ENCODE data around the gene MAP2K7. TPM values are rescaled to one million over a fixed set of nuclear protein-coding genes. Genes with fewer than 3 reads are reported as not detected.
A peak's percentile ranks its signal among the peaks of the same experiment; 100 is the strongest.

The MAP2K7 gene
- total RNA-seq, 2 donors from 2014 or later: 15.2 to 16.9 TPM

DNA sequence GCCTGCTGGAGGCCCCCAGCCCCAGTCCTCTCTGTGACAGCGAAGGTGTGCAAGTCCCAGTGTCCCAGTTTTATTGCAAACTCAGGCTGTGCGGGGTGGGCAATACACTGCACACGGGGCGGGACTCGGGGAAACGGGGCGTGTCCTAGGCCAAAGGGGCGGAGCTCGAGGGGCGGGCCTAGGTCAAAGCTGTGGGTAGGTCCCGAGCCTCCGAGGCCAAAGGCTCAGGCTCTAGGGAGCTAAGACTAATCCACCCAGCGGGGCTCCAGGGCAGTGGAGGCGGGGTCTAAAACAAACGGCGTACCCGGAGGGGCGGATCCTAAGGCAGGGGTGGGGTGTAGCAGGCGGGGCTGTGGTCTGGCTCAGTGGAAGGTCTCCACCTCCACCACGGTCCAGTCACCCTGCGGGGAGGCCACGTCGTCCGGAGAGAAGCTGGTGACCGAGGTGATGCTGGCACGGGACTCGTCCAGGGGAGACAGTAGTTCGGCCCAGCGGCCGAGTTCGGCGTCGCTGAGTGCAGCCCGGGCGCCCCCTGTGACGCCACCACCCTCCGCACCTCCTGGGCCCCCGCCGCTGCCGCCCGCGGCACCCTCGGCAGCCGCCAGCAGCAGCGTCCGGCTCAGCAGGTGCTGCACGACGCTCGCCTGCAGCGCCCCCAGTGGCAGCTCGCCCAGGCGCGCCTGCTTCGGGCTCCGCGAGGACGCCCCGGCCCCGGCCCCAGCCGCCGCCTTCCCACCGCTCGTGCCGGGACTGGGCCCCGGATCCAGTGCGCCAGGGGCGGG, 34.8 kb upstream of the MAP2K7 start:
- Histone ChIP-seq H3K4me3 (peak overlapping the region; percentile 69), H3K27me3 (replicated peaks; ENCODE audit: insufficient read depth) (peaks cover 6% of the 10 kb centered on the region), H3K36me3 (no peaks in the 10 kb centered on the region), H3K27ac (no peak overlapping the region), H3K9me3 (no peaks in the 10 kb centered on the region), H3K4me1 (ENCODE audit: control insufficient read depth in 1 of 2, low read depth in 2 of 2) (peaks cover 21 to 34% of the 10 kb centered on the region in 2 donors)
- ATAC-seq (ENCODE audit: insufficient number of reproducible peaks, low FRiP score, low read depth): no peak
- TF ChIP-seq, protein P1, sequence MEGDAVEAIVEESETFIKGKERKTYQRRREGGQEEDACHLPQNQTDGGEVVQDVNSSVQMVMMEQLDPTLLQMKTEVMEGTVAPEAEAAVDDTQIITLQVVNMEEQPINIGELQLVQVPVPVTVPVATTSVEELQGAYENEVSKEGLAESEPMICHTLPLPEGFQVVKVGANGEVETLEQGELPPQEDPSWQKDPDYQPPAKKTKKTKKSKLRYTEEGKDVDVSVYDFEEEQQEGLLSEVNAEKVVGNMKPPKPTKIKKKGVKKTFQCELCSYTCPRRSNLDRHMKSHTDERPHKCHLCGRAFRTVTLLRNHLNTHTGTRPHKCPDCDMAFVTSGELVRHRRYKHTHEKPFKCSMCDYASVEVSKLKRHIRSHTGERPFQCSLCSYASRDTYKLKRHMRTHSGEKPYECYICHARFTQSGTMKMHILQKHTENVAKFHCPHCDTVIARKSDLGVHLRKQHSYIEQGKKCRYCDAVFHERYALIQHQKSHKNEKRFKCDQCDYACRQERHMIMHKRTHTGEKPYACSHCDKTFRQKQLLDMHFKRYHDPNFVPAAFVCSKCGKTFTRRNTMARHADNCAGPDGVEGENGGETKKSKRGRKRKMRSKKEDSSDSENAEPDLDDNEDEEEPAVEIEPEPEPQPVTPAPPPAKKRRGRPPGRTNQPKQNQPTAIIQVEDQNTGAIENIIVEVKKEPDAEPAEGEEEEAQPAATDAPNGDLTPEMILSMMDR (IDR thresholded peaks at IDR 0.05): peak; percentile 68
- DNase-seq (ENCODE audit: low spot score): no peak

GRCh38 chr19:7869453-7869909, 34.2 kb upstream of the MAP2K7 start:
- Histone ChIP-seq H3K9me3 (no peaks in the 10 kb centered on the region), H3K4me1 (ENCODE audit: control insufficient read depth in 1 of 2, low read depth in 2 of 2) (peaks cover 21 to 40% of the 10 kb centered on the region in 2 donors), H3K27me3 (replicated peaks; ENCODE audit: insufficient read depth) (peaks cover 6% of the 10 kb centered on the region), H3K27ac (no peak overlapping the region), H3K4me3 (peak overlapping the region; percentile 69), H3K36me3 (no peaks in the 10 kb centered on the region)
- TF ChIP-seq, protein P1 (IDR thresholded peaks at IDR 0.05): no peak
- no peak for ATAC-seq (ENCODE audit: insufficient number of reproducible peaks, low FRiP score, low read depth)
- no peak for DNase-seq (ENCODE audit: low spot score)

- ATAC-seq (ENCODE audit: insufficient number of reproducible peaks, low FRiP score, low read depth) (no peak), DNase-seq (ENCODE audit: low spot score) (no peak)
- Histone ChIP-seq H3K36me3 (no peaks in the 10 kb centered on the region), H3K27me3 (replicated peaks; ENCODE audit: insufficient read depth) (peaks cover 6% of the 10 kb centered on the region), H3K4me1 (ENCODE audit: control insufficient read depth in 1 of 2, low read depth in 2 of 2) (peaks cover 21 to 41% of the 10 kb centered on the region in 2 donors), H3K27ac (no peak overlapping the region), H3K9me3 (no peaks in the 10 kb centered on the region), H3K4me3 (peak overlapping the region; percentile 69)
- TF ChIP-seq, protein P1 (IDR thresholded peaks at IDR 0.05): no peak
These were observed 33.7 kb upstream of the MAP2K7 start for GRCh38 chr19:7869910-7870511.

- no peak for DNase-seq (ENCODE audit: low spot score)
- peaks cover 6% of the 10 kb centered on the region for H3K27me3 ChIP-seq (replicated peaks; ENCODE audit: insufficient read depth)
- TF ChIP-seq, protein P1 (IDR thresholded peaks at IDR 0.05): no peak
- H3K9me3 ChIP-seq: no peaks in the 10 kb centered on the region
- peak overlapping the region; percentile 53 for H3K4me3 ChIP-seq
- no peak for ATAC-seq (ENCODE audit: insufficient number of reproducible peaks, low FRiP score, low read depth)
- no peaks in the 10 kb centered on the region for H3K36me3 ChIP-seq
- peaks cover 21 to 41% of the 10 kb centered on the region in 2 donors for H3K4me1 ChIP-seq (ENCODE audit: control insufficient read depth in 1 of 2, low read depth in 2 of 2)
- H3K27ac ChIP-seq: no peak overlapping the region
These were observed 32.9 kb upstream of the MAP2K7 start for GRCh38 chr19:7870571-7871436.
